Activated CD8-positive, alpha-beta memory T cell treated with anti-CD3 and anti-CD28 coated beads, Interleukin-2, amount 10 ng/mL, durations not matched to agents 7 days and 5 days (primary cell): ENCODE measurements around the gene ATP12A. TPM values are rescaled to one million over a fixed set of nuclear protein-coding genes. Genes with fewer than 3 reads are reported as not detected.
"Not testable (repeated sequence)": the region's sequence is repeated elsewhere in the genome, so short reads cannot be mapped to it uniquely, and the experiment has no call there.

Source experiments
- ATAC-seq: fragments of 150-1000 bp; cut with Tn5 transposase; one replicate; pipeline ENCODE4 v1.10.0; 2021; ENCODE audit warnings: moderate library complexity
- CTCF ChIA-PET: fragments of 350-600 bp; sonication (Branson Sonifier 250); formaldehyde crosslinking; loops from one replicate; lab custom pipeline; 2021; ENCODE audit warnings: antibody characterized with exemption; lab: Charles Lee
- DNase-seq: peaks from one replicate; pipeline ENCODE4 v3.0.0-alpha.2; 2020
- H3K27ac Mint-ChIP-seq: one replicate; pipeline ENCODE4 v1.8.0; 2021; ENCODE audit warnings: mild to moderate bottlenecking, mixed read lengths
- H3K27me3 Mint-ChIP-seq: one replicate; pipeline ENCODE4 v1.8.0; 2021; ENCODE audit warnings: mixed read lengths
- H3K36me3 Mint-ChIP-seq: one replicate; pipeline ENCODE4 v1.8.0; 2021; ENCODE audit warnings: mild to moderate bottlenecking, mixed read lengths
- H3K4me1 Mint-ChIP-seq: one replicate; pipeline ENCODE4 v1.8.0; 2021; ENCODE audit warnings: mixed read lengths
- H3K4me3 Mint-ChIP-seq: one replicate; pipeline ENCODE4 v1.8.0; 2021; ENCODE audit warnings: mild to moderate bottlenecking, moderate library complexity, mixed read lengths
- H3K9me3 Mint-ChIP-seq: one replicate; pipeline ENCODE4 v1.8.0; 2022; ENCODE audit warnings: low read depth, mixed read lengths
- total RNA-seq, 2 experiments: library from RNA; stranded (reverse); gene quantifications; one replicate each; pipeline ENCODE4 v1.2.3, GENCODE V29; 2021

Gene ATP12A
- total RNA-seq, 2 experiments from 2014 or later: 1.6 to 4.7 TPM

DNA sequence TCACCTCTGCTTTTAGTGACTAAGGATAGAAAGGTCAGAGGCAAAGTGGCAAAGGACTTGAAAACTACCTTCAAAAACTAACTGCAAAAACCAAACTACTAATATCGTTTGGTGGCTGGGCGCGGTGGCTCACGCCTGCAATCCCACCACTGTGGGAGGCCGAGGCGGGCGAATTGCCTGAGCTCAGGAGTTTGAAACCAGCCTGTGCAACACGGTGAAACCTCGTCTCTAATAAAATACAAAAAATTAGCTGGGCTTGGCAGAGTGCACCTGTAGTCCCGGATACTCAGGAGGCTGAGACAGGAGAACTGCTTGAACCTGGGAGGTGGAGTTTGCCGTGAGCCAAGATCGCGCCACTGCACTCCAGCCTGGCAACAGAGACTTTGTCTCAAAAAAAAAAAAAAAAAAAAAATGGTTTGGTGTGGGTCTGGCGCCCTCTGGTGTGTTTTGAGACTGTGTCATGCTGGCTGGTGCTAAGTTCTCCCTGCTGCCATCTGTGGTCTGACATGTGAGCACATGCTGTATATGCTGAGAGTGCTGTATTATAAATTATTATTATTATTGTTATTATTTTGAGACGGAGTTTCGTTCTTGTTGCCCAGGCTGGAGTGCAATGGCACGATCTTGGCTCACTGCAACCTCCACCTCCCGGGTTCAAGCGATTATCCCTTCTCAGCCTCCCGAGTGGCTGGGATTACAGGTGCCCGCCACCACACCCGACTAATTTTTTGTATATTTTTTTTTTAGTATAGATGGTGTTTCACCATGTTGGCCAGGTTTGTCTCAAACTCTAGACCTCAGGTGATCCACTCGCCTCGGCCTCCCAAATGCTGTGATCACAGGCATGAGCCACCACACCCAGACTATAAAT is 47.8 kb downstream of the ATP12A start:
- CTCF ChIA-PET: interaction anchor here (0.6 to 6.4 kb wide), 27 partner anchors 14 to 272 kb away, joined by 3 to 103 read pairs (median 4); partner anchors contain the start of gene ATP12A
- Mint-ChIP-seq H3K4me3 (no peak overlapping the region), H3K27me3 (peaks cover 21% of the 10 kb centered on the region), H3K27ac (no peak overlapping the region), H3K9me3 (no peaks in the 10 kb centered on the region), H3K36me3 (no peaks in the 10 kb centered on the region), H3K4me1 (peaks cover 18% of the 10 kb centered on the region)
- DNase-seq: peak; percentile 81
- peak; percentile 98 for ATAC-seq

DNA sequence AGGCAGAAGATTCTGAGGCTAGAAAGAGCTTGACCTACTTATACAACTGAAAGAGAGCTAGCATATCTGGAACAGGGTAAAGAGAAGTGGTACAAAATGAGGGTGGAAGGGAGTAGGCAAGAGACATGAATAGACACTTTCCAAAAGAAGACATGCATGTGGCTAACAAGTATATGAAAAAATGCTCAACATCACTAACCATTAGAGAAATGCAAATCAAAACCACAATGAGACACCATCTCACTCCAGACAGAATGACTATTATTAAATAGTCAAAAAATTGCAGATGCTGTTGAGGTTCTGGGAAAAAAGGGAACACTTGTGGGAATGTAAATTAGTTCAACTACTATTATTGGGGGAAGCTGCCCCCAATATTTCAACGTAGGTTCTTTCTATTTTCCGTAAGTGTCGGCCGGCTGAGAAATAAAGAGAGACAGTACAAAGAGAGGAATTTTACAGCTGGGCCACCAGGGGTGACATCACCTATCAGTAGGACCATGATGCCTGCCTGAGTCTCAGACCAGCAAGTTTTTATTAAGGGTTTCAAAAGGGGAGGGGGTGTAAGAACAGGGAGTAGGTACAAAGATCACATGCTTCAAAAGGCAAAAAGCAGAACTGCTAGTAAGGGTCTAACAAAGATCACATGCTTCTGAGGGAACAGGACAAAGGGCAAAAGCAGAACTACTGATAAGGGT is 50.8 kb downstream of the ATP12A start:
- not testable (repeated sequence) for DNase-seq, ATAC-seq, H3K4me3 Mint-ChIP-seq, H3K9me3 Mint-ChIP-seq, H3K27ac Mint-ChIP-seq, H3K36me3 Mint-ChIP-seq
- CTCF ChIA-PET: interaction anchor here (0.8 to 3.2 kb wide), 3 partner anchors 38 to 151 kb away, joined by 3 to 23 read pairs (median 4); no protein-coding TSS in a partner anchor
- H3K27me3 Mint-ChIP-seq: peaks cover 13% of the 10 kb centered on the region
- peaks cover 12% of the 10 kb centered on the region for H3K4me1 Mint-ChIP-seq

GRCh38 chr13:24734950-24735349 is 54.7 kb downstream of the ATP12A start:
- no peaks in the 10 kb centered on the region for H3K4me1 Mint-ChIP-seq
- H3K27me3 Mint-ChIP-seq: peaks cover 11% of the 10 kb centered on the region
- H3K27ac Mint-ChIP-seq: no peak overlapping the region
- H3K9me3 Mint-ChIP-seq: no peaks in the 10 kb centered on the region
- H3K36me3 Mint-ChIP-seq: no peaks in the 10 kb centered on the region
- DNase-seq (no peak), ATAC-seq (no peak)
- H3K4me3 Mint-ChIP-seq: no peak overlapping the region
- CTCF ChIA-PET: interaction anchor here (0.8 kb wide), 1 partner anchor 41 kb away, joined by 3 read pairs; no protein-coding TSS in a partner anchor

DNA sequence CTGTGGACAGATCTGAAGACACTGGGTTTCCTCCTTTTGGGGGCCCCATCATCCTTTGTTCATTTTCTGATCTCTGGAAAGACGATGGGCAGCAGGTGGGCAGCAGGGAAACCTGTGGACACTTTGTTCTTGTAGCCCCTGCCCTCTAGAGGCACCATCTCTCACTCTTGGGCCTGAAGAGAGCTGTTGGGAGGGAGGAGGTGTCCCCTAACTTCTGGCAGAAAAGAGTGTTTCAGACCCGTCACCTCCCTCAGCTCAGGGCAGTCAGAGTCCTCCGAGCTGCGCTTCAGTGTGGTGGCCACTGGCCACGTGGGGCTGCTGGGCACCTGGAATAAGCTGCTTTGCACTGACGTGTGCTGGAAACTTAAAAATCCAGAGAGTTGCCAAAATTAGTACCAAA is 56.8 kb downstream of the ATP12A start:
- Mint-ChIP-seq H3K36me3 (no peaks in the 10 kb centered on the region), H3K9me3 (no peaks in the 10 kb centered on the region), H3K4me1 (no peaks in the 10 kb centered on the region), H3K27me3 (peaks cover 3% of the 10 kb centered on the region), H3K27ac (no peak overlapping the region), H3K4me3 (no peak overlapping the region)
- CTCF ChIA-PET: no interaction called here
- ATAC-seq (no peak), DNase-seq (no peak)

DNA sequence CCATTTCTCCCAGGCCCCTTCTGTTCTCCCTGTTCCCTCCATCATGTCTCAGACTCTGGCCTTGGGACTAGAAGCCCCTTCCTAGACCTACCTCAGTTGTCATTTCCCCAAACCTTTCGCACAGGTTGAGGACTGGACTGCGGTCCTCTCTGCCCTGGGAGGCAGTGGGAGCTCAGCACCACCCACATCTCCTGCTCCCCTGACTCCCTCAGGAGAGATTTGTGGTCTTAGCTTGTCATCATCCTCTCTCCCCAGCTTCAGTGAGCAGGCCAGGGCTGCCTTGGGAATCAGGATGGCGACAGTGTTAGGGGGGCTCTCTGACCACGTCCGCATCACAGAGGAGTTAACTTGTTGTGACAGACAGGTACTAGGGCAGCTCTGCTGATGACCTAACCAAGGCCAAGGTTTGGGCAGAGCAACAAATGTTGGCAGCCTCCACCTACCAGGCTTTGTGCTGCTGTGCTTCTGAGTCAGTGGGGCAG is 58.2 kb downstream of the ATP12A start:
- CTCF ChIA-PET: no interaction called here
- Mint-ChIP-seq H3K27ac (no peak overlapping the region), H3K4me1 (no peaks in the 10 kb centered on the region), H3K27me3 (peaks cover 6% of the 10 kb centered on the region), H3K36me3 (no peaks in the 10 kb centered on the region), H3K4me3 (no peak overlapping the region), H3K9me3 (no peaks in the 10 kb centered on the region)
- DNase-seq (no peak), ATAC-seq (no peak)

- no peak overlapping the region for H3K4me3 Mint-ChIP-seq
- CTCF ChIA-PET: interaction anchor here (0.7 to 2.0 kb wide), 5 partner anchors 14 to 265 kb away, joined by 3 to 7 read pairs (median 3); no protein-coding TSS in a partner anchor
- DNase-seq: no peak
- no peaks in the 10 kb centered on the region for H3K36me3 Mint-ChIP-seq
- H3K27ac Mint-ChIP-seq: no peak overlapping the region
- peaks cover 24% of the 10 kb centered on the region for H3K27me3 Mint-ChIP-seq
- H3K4me1 Mint-ChIP-seq: peaks cover 2% of the 10 kb centered on the region
- no peak for ATAC-seq
- H3K9me3 Mint-ChIP-seq: no peaks in the 10 kb centered on the region
Measured at GRCh38 chr13:24740014-24740890, 60.0 kb downstream of the ATP12A start.

- Mint-ChIP-seq H3K27me3 (peaks cover 30% of the 10 kb centered on the region), H3K27ac (no peak overlapping the region), H3K4me1 (peaks cover 5% of the 10 kb centered on the region), H3K36me3 (no peaks in the 10 kb centered on the region), H3K4me3 (no peak overlapping the region), H3K9me3 (no peaks in the 10 kb centered on the region)
- DNase-seq: no peak
- no peak for ATAC-seq
- CTCF ChIA-PET: interaction anchor here (0.7 to 1.2 kb wide), 3 partner anchors 65 to 264 kb away, joined by 3 read pairs; no protein-coding TSS in a partner anchor
Measured at GRCh38 chr13:24741016-24741662, 60.9 kb downstream of the ATP12A start.

GRCh38 chr13:24741791-24742190 is 61.6 kb downstream of the ATP12A start:
- Mint-ChIP-seq H3K27ac (no peak overlapping the region), H3K9me3 (no peaks in the 10 kb centered on the region), H3K36me3 (no peaks in the 10 kb centered on the region), H3K4me3 (no peak overlapping the region), H3K27me3 (peaks cover 36% of the 10 kb centered on the region), H3K4me1 (peaks cover 8% of the 10 kb centered on the region)
- DNase-seq (no peak), ATAC-seq (no peak)
- CTCF ChIA-PET: interaction anchor here (1.2 kb wide), 1 partner anchor 66 kb away, joined by 3 read pairs; no protein-coding TSS in a partner anchor

DNA sequence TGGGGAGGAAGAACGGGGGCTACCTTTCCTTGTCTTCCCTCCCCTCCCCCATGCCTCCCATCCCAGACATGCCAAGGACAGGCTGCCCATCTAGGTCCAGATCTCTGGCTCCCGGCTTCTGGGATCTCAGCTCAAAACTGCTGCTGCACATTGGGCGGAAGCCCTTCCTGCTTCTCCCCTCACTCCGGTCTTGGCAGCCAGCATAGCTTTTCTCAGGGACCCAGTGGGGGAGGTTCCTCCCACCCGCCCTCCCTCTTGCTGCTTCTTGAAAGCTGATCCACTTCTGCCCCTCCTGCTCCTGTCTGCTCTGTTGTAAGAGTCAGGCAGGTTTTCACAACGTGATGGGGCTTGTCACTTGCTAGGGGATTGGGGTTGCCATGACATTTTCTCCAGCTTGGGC is 62.1 kb downstream of the ATP12A start:
- no peaks in the 10 kb centered on the region for H3K9me3 Mint-ChIP-seq
- no peak overlapping the region for H3K27ac Mint-ChIP-seq
- CTCF ChIA-PET: interaction anchor here (0.9 kb wide), 1 partner anchor 48 kb away, joined by 3 read pairs; no protein-coding TSS in a partner anchor
- peaks cover 41% of the 10 kb centered on the region for H3K27me3 Mint-ChIP-seq
- DNase-seq (no peak), ATAC-seq (no peak)
- peaks cover 13% of the 10 kb centered on the region for H3K4me1 Mint-ChIP-seq
- H3K36me3 Mint-ChIP-seq: no peaks in the 10 kb centered on the region
- H3K4me3 Mint-ChIP-seq: no peak overlapping the region

- H3K27ac Mint-ChIP-seq: no peak overlapping the region
- H3K36me3 Mint-ChIP-seq: no peaks in the 10 kb centered on the region
- CTCF ChIA-PET: interaction anchor here (0.8 to 0.9 kb wide), 2 partner anchors 49 to 58 kb away, joined by 3 read pairs; no protein-coding TSS in a partner anchor
- ATAC-seq (no peak), DNase-seq (no peak)
- H3K9me3 Mint-ChIP-seq: no peaks in the 10 kb centered on the region
- no peak overlapping the region for H3K4me3 Mint-ChIP-seq
- peaks cover 47% of the 10 kb centered on the region for H3K27me3 Mint-ChIP-seq
- H3K4me1 Mint-ChIP-seq: peaks cover 16% of the 10 kb centered on the region
Measured at GRCh38 chr13:24742977-24743376, 62.8 kb downstream of the ATP12A start.

GRCh38 chr13:24744247-24744646 is 64.0 kb downstream of the ATP12A start:
- CTCF ChIA-PET: no interaction called here
- ATAC-seq (no peak), DNase-seq (no peak)
- Mint-ChIP-seq H3K9me3 (no peaks in the 10 kb centered on the region), H3K4me1 (peaks cover 21% of the 10 kb centered on the region), H3K4me3 (no peak overlapping the region), H3K27me3 (peaks cover 58% of the 10 kb centered on the region), H3K36me3 (no peaks in the 10 kb centered on the region), H3K27ac (no peak overlapping the region)

DNA sequence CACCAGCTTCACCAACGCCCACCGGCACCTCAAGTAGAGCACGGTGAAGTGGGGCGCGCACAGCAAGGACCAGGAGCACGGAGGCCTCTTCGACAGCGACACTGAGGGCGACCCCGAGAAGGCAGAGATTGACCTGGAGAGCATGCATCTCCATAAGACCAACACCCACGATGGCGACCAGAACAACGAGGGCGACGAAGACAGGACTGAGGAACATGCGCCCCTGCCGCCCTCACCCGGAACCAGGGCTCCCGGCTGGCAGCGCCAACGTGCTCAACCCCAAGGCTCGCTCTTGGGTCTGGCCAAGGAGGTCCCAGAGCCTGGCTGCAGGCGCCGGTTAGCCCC is 65.3 kb downstream of the ATP12A start:
- Mint-ChIP-seq H3K9me3 (no peaks in the 10 kb centered on the region), H3K36me3 (no peaks in the 10 kb centered on the region), H3K27me3 (peaks cover 71% of the 10 kb centered on the region), H3K4me3 (no peak overlapping the region), H3K27ac (no peak overlapping the region), H3K4me1 (peaks cover 21% of the 10 kb centered on the region)
- CTCF ChIA-PET: no interaction called here
- no peak for DNase-seq
- no peak for ATAC-seq
